T47D (cell line): Measurements from ENCODE around the gene RRAGC.

ENCODE experiments used
- DNase-seq, 2 experiments: peaks; one replicate each; pipeline versions ENCODE4 v3.0.0 to v3.0.0-alpha.2; 2011 to 2012; ENCODE audit warnings: low read depth in 1 of 2, low spot score in 1 of 2
- JUND ChIP-seq: IDR thresholded peaks from 2 replicates; pipeline ENCODE4 v1.6.1; 2012; ENCODE audit warnings: low read depth
- in situ Hi-C: cut with HindIII; loops from 2 replicates; pipeline ENCODE4 v1.10.0; 2016; ENCODE audit warnings: low sequenced_read_pairs, low pct_unique_long_range_greater_than_20kb

Gene RRAGC

GRCh38 chr1:38800720-38801671 is 58.6 kb downstream of the RRAGC start:
- no peak for TF ChIP-seq JUND
- in situ Hi-C loops: no loop called here
- no peak for DNase-seq

- in situ Hi-C loops: no loop called here
- TF ChIP-seq JUND: no peak
- no peak for DNase-seq
These were observed 66.3 kb downstream of the RRAGC start for GRCh38 chr1:38793299-38793698.

- no peak for TF ChIP-seq JUND
- in situ Hi-C loops: no loop called here
These were observed 67.7 kb downstream of the RRAGC start for GRCh38 chr1:38791892-38792291.

GRCh38 chr1:38791164-38791515 is 68.4 kb downstream of the RRAGC start:
- no peak for DNase-seq
- in situ Hi-C loops: no loop called here
- no peak for TF ChIP-seq JUND

More at GRCh38 chr1:38791892-38792291, 67.7 kb downstream of the RRAGC start:
- DNase-seq: no peak

- in situ Hi-C loops: no loop called here
- DNase-seq: no peak
- TF ChIP-seq JUND: no peak
These were observed 69.0 kb downstream of the RRAGC start for GRCh38 chr1:38790422-38791163.

- in situ Hi-C loops: no loop called here
- TF ChIP-seq JUND: no peak
- peak in 1 of 2 experiments; percentile 7 for DNase-seq
These were observed 69.9 kb downstream of the RRAGC start for GRCh38 chr1:38789498-38790169.

- TF ChIP-seq JUND: no peak
- in situ Hi-C loops: no loop called here
These were observed 70.9 kb downstream of the RRAGC start for GRCh38 chr1:38788341-38789336.

More at GRCh38 chr1:38788341-38789336, 70.9 kb downstream of the RRAGC start:
- no peak for DNase-seq
